Dermis microvascular lymphatic vessel endothelial cell (primary cell): ENCODE data around the gene UMPS. TPM values are rescaled to one million over a fixed set of nuclear protein-coding genes. Genes with fewer than 3 reads are reported as not detected.
"Not testable (repeated sequence)": the region's sequence is repeated elsewhere in the genome, so short reads cannot be mapped to it uniquely, and the experiment has no call there.

ENCODE experiments used
- DNase-seq, 2 donors: peaks; one replicate each; pipeline versions ENCODE4 v3.0.0 to v3.0.0-alpha.2; 2010; ENCODE audit warnings: low read depth in 2 of 2
- total RNA-seq: library from RNA; depleted of rRNA; stranded (reverse); fragments of >200 nt; gene quantifications from 2 replicates; pipeline ENCODE4 v1.2.1, GENCODE V29; 2014

The UMPS gene
- total RNA-seq, 1 donor from 2014 or later: 22.0 TPM

GRCh38 chr3:124779116-124779515 is 48.9 kb downstream of the UMPS start:
- no peak for DNase-seq

- DNase-seq: no peak
Observed at GRCh38 chr3:124779751-124780191, 49.5 kb downstream of the UMPS start.

GRCh38 chr3:124780356-124780755 is 50.1 kb downstream of the UMPS start:
- no peak for DNase-seq

DNA sequence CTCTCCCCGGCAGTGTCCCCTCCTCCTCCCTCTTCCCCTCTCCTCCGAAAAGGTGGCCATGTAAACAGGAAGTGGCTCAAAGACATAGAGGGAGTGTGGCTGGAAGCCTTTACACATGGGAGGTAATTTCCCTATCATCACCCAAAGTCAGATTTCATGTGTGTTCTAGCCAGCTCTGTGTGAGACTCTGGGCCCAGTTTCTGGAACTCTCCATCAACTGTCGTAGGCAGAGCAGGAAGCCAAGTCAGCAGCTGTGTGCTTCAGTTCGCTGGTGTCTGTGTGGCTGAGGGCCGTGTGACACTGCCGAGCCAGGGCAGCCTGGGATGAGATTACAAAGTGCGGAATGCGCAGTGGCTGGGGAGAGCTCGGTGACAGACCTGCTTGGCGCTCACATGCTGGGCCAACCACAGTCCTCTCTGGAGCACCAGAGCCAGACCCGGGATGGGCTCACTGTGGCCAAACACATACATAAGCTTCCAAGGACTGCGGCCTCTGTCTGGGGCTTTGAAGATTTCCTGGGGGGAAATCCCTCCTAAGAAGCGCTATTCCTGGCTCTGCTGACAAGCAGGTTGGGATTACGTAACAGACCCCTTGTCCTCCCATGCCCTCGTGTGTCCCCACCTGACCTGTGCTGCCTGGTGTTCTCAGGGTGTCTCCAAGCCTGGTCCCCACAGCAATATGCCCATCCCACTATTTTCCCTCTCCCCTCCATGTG is 50.7 kb downstream of the UMPS start:
- peak in 1 of 2 donors; percentile 63 for DNase-seq

DNA sequence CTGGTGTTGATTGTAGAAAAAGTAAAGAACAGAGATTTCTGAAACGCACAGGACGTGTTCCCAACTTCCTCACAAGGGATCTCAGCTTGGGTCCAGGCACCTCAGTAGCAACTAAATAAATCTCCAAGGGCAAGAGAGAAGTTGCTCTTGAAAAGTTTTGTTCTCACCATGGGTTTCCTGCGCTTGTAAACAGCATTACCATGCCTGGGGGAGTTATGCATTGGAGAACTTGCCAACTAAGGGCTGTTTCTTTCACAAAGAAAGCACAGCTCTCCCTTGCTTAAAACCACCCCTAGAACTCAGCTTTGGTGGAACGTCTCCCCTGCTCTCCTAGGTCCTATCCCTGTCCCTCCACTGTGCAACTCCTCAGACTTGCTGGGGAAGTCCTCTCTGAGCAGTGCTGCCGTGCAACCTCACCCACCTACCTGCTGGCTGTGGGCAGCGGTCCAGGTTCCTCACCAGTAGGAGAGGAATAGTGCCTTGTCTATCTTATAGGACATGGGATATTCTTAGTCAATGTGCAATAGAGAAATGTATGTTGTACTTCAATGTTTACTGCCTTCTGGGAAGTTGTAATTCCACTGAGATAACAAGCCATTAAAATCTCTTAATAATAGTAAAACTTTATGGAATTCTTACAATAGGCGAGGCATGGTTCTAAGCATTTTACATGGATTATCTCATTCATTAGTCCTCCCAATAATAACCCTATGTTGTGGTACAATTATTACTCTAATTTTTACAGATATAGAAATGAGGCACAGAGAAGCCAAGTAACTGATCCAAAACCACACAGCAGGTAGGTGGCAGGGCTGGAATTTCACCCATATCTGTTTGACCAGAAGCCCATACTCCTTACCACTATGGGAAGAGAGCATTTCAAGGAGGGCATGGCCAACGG is 51.5 kb downstream of the UMPS start:
- no peak for DNase-seq

- DNase-seq: not testable (repeated sequence)
Observed at GRCh38 chr3:124782377-124782712, 52.1 kb downstream of the UMPS start.

GRCh38 chr3:124783696-124784095 is 53.4 kb downstream of the UMPS start:
- DNase-seq: no peak

- no peak for DNase-seq
Observed at GRCh38 chr3:124784686-124785382, 54.6 kb downstream of the UMPS start.

DNA sequence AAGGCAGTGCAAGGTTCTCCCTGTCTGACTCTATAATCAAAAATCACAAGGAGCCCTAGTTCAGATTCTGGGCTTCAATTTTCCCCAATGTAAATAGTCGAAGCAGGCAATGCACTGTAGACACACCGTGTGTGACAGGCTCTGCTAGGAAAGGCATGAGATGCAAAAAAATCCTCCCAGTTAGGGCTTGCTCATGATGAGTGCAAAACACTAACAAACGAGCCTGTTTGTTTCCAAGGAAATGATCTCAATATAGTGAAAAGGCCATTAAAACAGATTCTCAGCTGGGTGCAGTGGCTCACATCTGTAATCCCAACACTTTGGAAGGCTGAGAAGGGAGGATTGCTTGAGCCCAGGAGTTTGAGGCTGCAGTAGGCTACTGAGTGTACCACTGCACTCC is 55.7 kb downstream of the UMPS start:
- DNase-seq: no peak

- DNase-seq: peak in 1 of 2 donors; percentile 42
Observed at GRCh38 chr3:124786511-124787241, 56.4 kb downstream of the UMPS start.

- DNase-seq: no peak
Observed at GRCh38 chr3:124787476-124788195, 57.4 kb downstream of the UMPS start.

GRCh38 chr3:124788254-124788745 is 58.0 kb downstream of the UMPS start:
- DNase-seq: no peak

- not testable (repeated sequence) for DNase-seq
Observed at GRCh38 chr3:124789103-124789502, 58.9 kb downstream of the UMPS start.

GRCh38 chr3:124791142-124791541 is 60.9 kb downstream of the UMPS start:
- DNase-seq: no peak

DNA sequence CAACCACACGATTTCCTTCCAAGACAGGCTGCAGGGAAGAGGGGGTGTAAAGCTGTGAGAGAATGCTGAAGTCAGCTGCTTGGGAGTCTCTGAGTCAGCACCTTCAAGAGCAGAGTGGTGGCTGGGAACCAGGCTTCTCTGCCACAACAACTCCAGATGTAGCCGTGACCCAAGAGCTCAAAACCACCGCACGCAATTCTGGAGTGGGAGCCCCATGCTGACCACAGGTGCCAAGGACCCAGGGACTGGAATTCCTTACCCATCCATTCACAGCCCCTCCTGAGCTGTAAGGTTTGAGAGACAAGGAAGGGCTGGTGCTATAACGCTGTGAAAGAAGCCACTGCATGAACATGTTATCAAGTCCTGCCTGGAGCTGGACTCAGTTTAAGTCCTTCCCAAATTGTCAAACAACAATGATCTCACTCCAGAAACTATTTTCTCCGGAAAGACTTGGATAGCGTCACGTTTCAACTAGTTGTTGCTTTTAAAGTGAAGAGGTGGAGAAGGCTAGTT is 61.4 kb downstream of the UMPS start:
- DNase-seq: no peak

GRCh38 chr3:124792341-124793040 is 62.2 kb downstream of the UMPS start:
- no peak for DNase-seq

DNA sequence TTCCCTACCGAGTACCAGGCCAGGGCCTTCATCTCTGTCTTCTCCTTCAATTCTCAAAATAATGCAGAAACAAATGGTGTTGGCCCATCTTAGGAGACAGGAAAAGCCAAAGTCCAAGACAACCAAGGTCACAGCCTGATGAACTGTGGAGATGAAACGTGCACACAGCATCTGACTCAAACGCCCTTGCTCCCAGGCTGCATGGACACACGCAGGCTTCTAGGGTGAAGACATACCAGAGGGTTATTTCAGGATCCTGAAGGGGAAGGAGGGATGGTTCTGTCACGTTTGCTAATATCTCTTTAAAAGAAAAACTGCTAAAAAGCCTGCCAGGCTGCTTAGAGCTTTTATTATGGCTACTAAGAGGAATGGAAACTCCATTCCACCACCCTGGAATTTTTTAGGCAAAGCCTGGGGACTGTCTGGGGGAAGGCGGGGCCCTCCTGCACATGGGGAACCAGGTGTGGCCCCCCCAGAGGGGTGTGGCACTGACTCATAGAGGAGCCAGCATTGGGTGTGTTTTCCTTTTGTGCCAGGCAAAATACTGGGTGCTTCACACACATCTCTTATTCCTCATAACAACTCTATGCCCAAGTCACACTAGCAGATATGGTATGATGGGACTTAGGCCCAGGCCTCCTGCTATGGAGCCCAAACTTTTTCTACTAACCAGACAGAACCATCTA is 62.9 kb downstream of the UMPS start:
- no peak for DNase-seq

DNA sequence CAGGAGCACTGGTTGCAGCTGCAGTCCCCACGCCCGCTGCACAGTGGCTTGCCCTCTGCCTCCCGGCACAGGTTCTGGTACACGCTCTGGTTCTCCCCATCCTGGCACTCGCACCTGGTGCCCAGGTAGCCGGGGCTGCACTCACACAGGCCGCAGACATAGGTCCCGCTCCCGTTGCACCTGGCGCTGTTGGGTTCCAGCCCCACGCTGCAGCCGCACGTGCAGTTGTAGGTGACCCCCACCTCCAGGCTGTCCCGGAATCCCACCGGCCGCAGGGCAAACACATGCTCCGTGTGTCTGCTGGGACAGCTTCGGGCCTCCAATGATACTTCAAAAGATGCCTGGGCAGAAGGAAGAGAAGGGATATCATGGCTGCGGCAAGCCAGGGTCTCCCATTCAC is 66.2 kb downstream of the UMPS start:
- DNase-seq: no peak

DNA sequence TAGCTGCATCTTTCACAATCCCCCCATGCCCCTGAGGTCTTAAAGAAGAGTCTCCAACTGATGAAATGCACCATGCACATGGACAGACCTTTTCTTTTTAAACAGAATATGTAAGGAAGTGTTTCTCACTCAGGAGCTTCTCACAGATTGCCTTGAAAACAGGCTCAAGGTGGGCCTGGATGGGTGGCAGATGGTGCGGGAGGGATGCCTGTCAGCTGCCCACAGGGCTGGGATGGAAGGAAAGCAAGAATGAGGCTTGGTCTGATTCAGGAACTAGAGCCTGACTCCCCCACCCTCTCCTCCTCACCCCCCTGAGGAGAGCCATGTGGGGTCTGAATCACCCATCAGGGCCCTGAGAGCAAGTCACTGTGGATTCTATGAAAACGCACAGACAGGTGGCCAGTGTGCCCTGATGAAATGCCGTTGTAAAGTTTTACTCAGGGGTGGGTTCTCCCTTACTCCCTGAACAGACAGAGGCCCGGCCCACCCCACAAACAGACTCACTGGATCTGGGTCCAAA is 67.2 kb downstream of the UMPS start:
- no peak for DNase-seq
